Left renal pelvis (tissue), 4 donors: Measurements from ENCODE around the gene UBE2C. TPM values are rescaled to one million over a fixed set of nuclear protein-coding genes. Genes with fewer than 3 reads are reported as not detected.
"Not testable (repeated sequence)": the region's sequence is repeated elsewhere in the genome, so short reads cannot be mapped to it uniquely, and the experiment has no call there.

Experiments
- DNase-seq, 4 donors: peaks; one replicate each; pipeline ENCODE4 v3.0.0-alpha.2; 2013; ENCODE audit warnings: low read depth in 4 of 4, low spot score in 3 of 4
- polyA plus RNA-seq, 4 donors: library from polyadenylated mRNA; unstranded; fragments of 120-200 nt; gene quantifications; one replicate each; pipeline ENCODE4 v1.2.1, GENCODE V29; 2013; ENCODE audit not compliant: insufficient read length in 4 of 4

UBE2C gene
- polyA plus RNA-seq, 4 donors = 59.8 to 69.9 (median 67.4) TPM

- DNase-seq = not testable (repeated sequence)
These were observed 14.9 kb upstream of the UBE2C start for GRCh38 chr20:45797510-45797909.

- DNase-seq = not testable (repeated sequence)
These were observed 14.5 kb upstream of the UBE2C start for GRCh38 chr20:45797955-45798354.

GRCh38 chr20:45798935-45799642 is 13.4 kb upstream of the UBE2C start:
- DNase-seq = no peak

GRCh38 chr20:45801851-45802250 is 10.6 kb upstream of the UBE2C start:
- no peak for DNase-seq

- DNase-seq = no peak
These were observed 2.1 kb upstream of the UBE2C start for GRCh38 chr20:45810191-45810970.

GRCh38 chr20:45813006-45813340 is 529 bp downstream of the UBE2C start:
- no peak for DNase-seq

GRCh38 chr20:45813489-45813888 is 1.0 kb downstream of the UBE2C start:
- DNase-seq = no peak

GRCh38 chr20:45814314-45814713 is 1.9 kb downstream of the UBE2C start:
- DNase-seq = no peak

GRCh38 chr20:45816951-45817350 is 4.5 kb downstream of the UBE2C start:
- no peak for DNase-seq

GRCh38 chr20:45817376-45818194 is 5.1 kb downstream of the UBE2C start:
- DNase-seq = no peak

- DNase-seq = no peak
These were observed 5.8 kb downstream of the UBE2C start for GRCh38 chr20:45818239-45818638.

GRCh38 chr20:45819466-45819865 is 7.0 kb downstream of the UBE2C start:
- DNase-seq = no peak

- no peak for DNase-seq
These were observed 9.5 kb downstream of the UBE2C start for GRCh38 chr20:45821947-45822346.

- DNase-seq = no peak
These were observed 10.4 kb downstream of the UBE2C start for GRCh38 chr20:45822857-45823256.

- DNase-seq = no peak
These were observed 11.7 kb downstream of the UBE2C start for GRCh38 chr20:45823949-45824835.

- no peak for DNase-seq
These were observed 14.1 kb downstream of the UBE2C start for GRCh38 chr20:45826381-45827019.

- DNase-seq = no peak
These were observed 14.7 kb downstream of the UBE2C start, which contains the start of gene TNNC2 for GRCh38 chr20:45827030-45827652. Gene TNNC2, minus strand, starts transcription at chr20:45827312. Its CDS starts 64 bp downstream, at chr20:45827248.

GRCh38 chr20:45827712-45828111 is 15.3 kb downstream of the UBE2C start:
- DNase-seq = no peak

GRCh38 chr20:45828589-45828988 is 16.1 kb downstream of the UBE2C start:
- DNase-seq = no peak
